ENCODE measurements around the gene PREX1. TPM values are rescaled to one million over a fixed set of nuclear protein-coding genes. Genes with fewer than 3 reads are reported as not detected.

The PREX1 gene
- total RNA-seq, 2 donors from 2014 or later: 6.2 to 11.8 TPM

- intact Hi-C loops (cut with DNase I, micrococcal nuclease): no loop called here
- no peak for ATAC-seq
- DNase-seq: no peak
Observed at GRCh38 chr20:48651271-48651670, 176.5 kb downstream of the PREX1 start.

GRCh38 chr20:48649868-48650267 lies 177.9 kb downstream of the PREX1 start:
- ATAC-seq (no peak), DNase-seq (no peak)
- intact Hi-C loops (cut with DNase I, micrococcal nuclease): no loop called here

DNA sequence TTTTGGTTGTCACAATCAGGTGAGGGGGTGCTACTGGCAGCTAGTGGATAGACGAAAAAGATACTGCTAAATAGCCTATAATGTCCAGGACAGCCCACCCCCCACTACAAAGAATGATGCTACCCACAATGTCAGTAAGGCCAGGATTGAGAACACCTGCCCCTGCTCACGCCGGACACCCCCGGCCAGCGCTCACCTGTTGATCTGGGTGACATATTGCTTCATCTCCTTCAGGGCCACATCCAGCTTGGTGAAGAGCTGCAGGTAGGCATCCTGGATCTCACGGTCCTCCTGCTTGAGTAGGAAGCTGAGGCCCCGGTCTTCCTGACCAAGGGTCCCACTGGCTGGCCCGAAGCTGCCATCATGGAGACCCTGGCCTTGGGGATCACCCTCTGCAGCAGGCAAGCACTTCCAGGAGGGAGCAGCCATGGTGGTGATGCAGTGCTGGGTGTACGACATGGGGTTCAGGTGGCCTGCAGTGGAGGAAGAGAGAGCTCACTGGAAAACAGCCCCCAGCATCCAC lies 178.6 kb downstream of the PREX1 start:
- intact Hi-C loops (cut with DNase I, micrococcal nuclease): no loop called here
- ATAC-seq (no peak), DNase-seq (no peak)

DNA sequence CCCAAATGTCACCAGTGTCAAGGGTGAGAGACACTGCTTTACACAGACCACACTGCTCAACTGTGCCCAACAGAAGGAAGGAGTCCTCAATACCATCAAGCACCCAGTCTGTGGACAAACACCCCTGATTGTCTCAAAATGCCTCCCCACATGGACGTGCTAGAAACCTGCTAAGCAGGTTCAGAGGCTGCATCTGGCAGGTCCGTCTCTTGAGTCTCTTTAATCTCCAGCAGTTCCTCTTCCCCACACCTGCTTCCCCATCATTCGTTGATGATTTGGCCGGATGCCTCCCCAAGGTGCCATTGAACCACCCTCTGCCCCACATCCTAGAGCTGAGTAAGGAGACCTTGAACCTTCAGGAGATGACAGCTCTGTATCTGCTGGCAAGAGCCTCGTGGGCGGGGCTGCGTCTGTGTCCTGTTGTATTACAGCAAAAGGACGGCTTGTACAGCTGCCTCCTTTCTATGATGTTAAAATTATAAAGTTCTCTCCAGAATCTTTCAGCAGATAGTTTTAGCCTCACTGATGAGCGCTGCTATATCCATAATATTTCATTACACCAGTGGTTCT lies 179.2 kb downstream of the PREX1 start:
- peak; percentile 76 for ATAC-seq
- intact Hi-C loops (cut with DNase I, micrococcal nuclease): no loop called here
- DNase-seq: peak in 1 of 2 donors; percentile 38

DNA sequence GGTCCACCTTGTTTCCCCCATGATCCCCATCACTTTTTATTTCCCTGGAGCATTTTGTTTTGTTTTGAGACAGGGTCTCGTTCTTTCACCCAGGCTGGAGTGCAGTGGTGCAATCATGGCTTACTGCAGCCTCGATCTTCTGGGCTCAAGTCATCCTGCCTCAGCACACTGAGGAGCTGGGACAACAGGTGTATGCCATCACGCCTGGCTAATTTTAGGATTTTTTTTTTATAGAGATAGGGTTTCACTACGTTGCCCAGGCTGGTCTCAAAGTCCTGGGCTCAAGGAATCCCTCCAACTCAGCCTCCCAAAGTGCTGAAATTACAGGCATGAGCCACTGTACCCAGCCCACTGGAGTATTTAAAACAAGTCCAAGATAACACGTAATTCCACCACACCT lies 179.9 kb downstream of the PREX1 start:
- intact Hi-C loops (cut with DNase I, micrococcal nuclease): no loop called here
- ATAC-seq (peak; percentile 38), DNase-seq (no peak)

DNA sequence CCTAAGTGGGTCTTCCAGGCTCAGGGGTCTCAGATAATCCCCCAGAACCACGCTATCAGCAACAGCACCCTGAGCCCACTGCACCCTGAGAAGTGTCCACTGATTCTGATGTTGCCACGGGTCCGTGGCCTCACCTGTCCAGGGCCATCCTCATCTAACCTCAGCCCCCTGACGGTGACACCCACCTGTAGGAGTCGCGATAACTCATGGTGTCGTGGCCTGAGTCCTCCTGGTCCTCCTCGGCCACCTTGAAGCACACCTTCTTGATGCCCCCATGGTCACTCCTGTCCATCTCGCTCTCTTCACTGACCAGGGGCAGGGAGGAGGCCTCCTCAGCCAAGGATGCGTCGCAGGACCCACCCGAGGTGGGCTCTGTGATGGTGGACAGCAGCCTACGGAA lies 182.1 kb downstream of the PREX1 start:
- intact Hi-C loops (cut with DNase I, micrococcal nuclease): no loop called here
- DNase-seq (no peak), ATAC-seq (no peak)

DNA sequence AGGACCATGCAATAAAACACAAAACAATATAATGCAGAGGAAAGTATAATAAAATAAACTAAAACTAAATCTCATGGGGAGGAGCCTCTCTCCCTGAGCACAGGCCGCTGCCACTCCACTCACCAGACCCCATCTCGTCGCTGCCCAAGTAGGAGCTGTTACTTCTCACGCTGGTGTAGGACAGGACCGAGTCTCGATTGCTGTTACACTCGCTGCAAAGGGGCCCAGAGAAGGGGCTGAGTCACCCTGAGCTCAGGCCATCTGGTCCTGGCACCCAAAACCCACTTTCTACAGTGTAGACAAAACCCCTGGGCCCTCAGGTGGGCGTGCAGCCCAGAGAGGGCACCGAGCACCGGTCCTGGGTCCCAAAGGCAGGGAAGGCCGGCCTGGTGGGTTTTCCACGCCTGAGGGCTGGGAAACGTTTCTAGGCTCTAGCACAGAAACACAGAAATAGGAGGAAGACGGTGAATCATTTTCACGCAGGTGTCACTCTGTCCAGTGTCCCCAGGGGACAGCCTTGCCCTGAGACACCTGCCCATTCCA lies 183.4 kb downstream of the PREX1 start:
- DNase-seq (no peak), ATAC-seq (no peak)
- intact Hi-C loops (cut with DNase I, micrococcal nuclease): no loop called here

DNA sequence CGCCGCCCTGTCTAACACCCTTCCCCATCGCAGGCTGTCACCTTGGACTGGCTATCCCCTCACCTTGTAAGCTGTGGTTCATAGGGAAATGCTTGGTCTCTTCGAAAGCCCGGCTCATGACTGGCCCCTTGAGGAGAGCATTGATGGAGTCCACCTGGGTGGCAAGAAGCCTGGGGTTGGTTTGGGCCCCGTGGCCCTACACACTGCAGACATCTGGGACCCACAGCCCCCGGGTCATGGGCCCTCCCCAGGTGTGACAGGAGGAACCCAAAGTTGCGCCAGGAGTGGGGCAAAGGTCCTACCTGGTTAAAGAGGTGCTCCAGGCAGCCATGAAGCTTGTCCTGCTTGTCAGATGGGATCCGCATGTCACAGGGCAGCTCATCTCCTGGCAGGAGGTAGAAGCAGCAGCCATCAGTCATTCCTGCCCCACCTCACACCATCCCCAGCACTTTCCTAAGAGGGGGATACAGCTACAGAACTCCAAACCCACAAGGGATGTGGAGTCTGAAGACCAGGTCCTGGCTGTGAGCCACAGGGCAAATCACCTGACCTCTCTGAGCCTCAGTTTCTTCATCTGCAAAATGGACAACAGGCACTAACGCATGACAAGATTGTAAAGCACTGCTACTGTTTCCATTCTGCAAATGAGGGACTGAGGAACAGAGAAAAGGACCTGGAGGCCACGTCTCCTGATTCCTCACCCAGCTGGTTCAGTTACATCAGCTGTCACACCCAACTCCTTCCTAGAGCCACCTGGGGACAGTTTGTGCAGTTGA lies 185.5 kb downstream of the PREX1 start:
- intact Hi-C loops (cut with DNase I, micrococcal nuclease): no loop called here
- no peak for ATAC-seq
- no peak for DNase-seq

DNA sequence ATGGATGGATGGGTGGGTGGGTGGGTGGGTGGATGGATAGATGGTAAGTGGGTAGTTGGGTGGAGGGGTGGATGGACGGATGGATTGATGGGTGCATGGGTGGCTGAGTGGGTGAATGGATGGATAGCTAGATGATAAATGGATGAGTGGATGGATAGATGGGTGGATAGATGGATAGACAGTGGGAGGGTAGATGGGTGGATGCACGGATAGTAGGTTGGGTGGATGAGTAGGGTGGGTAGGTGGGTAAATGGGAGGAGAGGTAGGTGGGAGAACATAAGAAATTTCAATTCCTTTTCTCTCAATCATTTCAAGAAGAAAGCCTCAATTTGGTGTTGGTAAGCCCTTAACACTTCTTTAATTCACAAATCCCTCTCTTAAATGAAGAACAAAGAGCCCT lies 186.9 kb downstream of the PREX1 start:
- no peak for DNase-seq
- ATAC-seq: no peak
- intact Hi-C loops (cut with DNase I, micrococcal nuclease): no loop called here

DNA sequence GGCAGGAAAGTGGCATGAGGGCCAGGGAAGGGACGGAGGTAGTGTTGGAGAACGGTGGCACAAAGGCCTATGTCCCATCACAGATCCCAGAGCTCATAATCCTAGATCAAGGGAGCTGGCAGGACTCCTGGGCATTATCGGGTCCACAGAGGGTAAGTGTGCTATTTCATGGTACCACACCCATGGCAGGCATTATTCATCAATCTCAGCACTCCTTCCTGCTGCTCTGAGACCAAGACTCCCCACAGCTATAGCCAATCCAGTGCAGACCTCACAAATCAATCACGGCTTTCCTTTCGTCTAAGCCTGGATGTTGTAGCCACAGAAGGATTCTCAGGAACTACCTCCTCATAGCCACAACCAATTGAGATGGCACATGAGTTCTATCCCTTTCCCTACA lies 187.9 kb downstream of the PREX1 start:
- intact Hi-C loops (cut with DNase I, micrococcal nuclease): no loop called here
- ATAC-seq (peak; percentile 72), DNase-seq (no peak)

GRCh38 chr20:48638546-48638945 lies 189.3 kb downstream of the PREX1 start:
- ATAC-seq: no peak

DNA sequence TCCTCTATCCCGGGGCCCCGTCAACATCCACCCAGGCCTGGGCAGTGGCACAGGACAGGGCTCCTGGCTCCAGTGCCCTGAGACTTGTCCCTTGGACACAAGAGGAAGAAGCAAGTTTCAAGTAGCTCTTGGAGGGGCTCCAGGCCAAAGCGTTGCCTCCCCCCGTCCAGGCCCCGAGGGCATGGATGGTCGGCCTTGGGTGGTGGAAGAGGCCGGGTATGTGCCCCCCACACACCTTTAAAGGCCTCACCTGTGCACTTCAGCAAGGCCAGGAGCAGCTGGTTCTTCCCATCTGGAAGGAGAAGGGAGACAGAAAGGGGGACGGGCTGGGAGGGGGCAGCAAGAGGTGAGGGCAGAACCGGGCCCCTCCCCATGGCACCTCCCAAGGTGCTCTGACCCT lies 190.3 kb downstream of the PREX1 start:
- intact Hi-C loops (cut with DNase I, micrococcal nuclease): no loop called here
- DNase-seq: no peak
- ATAC-seq: no peak

More at GRCh38 chr20:48638546-48638945, 189.3 kb downstream of the PREX1 start:
- no peak for DNase-seq
- intact Hi-C loops (cut with DNase I, micrococcal nuclease): no loop called here

GRCh38 chr20:48636301-48636700 lies 191.5 kb downstream of the PREX1 start:
- intact Hi-C loops (cut with DNase I, micrococcal nuclease): no loop called here
- DNase-seq: no peak
- ATAC-seq: no peak

- DNase-seq: peak in 1 of 2 donors; percentile 53
- peak; percentile 66 for ATAC-seq
- intact Hi-C loops (cut with DNase I, micrococcal nuclease): no loop called here
Observed at GRCh38 chr20:48635791-48636267, 192.0 kb downstream of the PREX1 start.

DNA sequence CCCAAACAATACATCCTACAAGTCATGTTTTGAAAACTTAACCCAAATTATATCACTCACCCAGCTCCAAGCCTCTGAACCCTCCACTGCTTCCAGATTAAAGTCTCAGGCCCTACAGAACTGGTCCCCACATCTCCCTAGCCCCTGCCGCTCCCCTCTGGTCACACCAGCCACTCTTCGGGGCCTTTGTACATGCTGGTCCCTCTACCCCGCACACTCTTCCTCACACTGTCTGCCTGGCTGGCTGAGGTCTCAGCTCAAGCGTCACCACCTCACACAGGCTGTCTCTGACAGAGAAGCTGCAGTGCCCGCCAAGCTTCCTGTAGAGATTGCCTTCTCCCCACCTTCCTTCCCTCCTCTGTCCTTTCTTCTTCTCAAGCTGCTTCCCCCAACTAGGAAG lies 192.4 kb downstream of the PREX1 start:
- ATAC-seq: no peak
- intact Hi-C loops (cut with DNase I, micrococcal nuclease): no loop called here
- DNase-seq: no peak

DNA sequence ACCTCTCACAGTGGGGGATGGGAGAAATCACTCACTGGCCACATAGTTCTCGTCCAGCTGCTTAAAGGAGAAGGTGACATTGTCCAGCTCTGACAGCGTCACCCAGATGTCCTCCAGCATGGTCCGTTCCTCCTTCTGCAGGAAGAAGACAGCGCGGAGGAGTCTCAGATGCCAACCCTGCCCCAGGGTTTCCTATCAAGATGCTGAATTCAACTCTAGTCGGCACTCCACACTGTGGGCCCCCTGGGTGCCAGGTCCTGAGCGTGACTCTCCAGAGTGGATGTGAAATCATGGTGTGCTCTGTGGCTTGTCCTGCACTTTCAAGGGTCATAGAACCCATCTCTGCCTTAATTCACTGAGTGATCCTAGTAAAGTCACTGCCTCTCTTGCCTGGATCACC lies 193.2 kb downstream of the PREX1 start:
- ATAC-seq (no peak), DNase-seq (no peak)
- intact Hi-C loops (cut with DNase I, micrococcal nuclease): no loop called here

- intact Hi-C loops (cut with DNase I, micrococcal nuclease): no loop called here
- DNase-seq (no peak), ATAC-seq (no peak)
Observed at GRCh38 chr20:48633620-48634257, 194.1 kb downstream of the PREX1 start.

DNA sequence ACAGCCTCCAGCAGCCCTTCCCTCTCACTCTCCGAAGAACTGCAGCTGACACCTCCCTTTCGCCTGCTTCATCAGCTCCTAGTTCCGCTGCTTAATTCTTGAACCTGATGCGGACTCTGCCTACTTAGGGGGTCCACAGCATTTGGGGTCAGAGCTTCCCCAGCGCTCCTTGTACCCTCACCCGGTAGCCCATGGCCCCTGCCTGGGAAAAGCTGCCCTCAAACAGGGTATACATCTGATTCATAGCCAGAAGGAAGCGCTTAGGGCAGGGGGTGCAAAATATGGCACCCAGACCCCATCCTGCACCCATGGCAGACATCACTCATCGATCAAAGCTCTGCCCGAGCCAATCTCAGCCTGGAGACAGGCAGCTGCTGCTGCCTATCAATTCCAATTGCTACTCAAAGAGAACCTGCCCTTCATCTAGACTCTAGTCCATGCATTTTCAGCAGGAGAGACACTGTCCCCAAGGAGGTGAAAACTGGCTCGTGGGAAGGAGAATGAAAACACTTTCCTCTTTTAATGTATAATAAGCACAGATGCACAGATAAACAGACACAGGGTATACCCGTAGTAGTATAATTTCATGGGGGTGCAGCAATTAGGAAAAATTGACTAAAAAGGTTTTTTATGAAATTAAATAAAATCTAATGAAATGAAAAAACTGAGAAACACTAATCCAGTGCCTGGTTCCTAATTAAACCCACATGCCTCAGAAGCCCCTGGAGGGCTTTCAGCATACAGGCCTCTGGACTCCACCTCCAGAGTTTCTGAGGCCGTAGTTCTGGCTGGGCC lies 194.8 kb downstream of the PREX1 start:
- intact Hi-C loops (cut with DNase I, micrococcal nuclease): no loop called here
- DNase-seq (no peak), ATAC-seq (no peak)

Measured in left colon (tissue), 2 donors.